ENCODE measurements around the gene ATG101.
"Not testable (repeated sequence)": the region's sequence is repeated elsewhere in the genome, so short reads cannot be mapped to it uniquely, and the experiment has no call there.

- TF ChIP-seq CTCF (IDR thresholded peaks at IDR 0.05); EZH2 (IDR thresholded peaks at IDR 0.05; ENCODE audit: borderline replicate concordance, insufficient read depth, low read depth, low read length, poor library complexity, severe bottlenecking): not testable (repeated sequence)
These were observed 48.2 kb downstream of the ATG101 start for GRCh38 chr12:52117806-52118475.
